ENCODE data around the gene SCLY.
A peak's percentile ranks its signal among the peaks of the same experiment; 100 is the strongest.
"Not testable (repeated sequence)": the region's sequence is repeated elsewhere in the genome, so short reads cannot be mapped to it uniquely, and the experiment has no call there.

SCLY gene

DNA sequence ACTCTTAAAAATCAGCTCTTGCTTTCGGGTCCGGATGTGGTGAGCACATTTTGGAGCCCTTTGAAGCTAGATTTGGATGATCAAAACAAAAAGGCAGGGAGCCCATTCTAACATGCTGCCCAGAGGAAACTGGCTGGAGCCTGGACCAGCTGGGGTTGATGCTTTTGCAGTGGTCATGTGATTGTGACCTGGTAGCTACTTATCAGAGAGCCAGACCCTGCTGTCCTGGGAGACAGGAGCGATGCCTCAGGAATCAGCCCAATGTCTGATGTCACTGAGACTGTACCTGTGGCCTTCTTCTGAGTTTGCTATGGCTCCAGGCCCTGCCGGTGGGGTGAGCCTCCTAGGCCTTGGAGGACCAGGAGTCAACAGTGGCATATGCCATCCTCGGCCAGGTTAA lies 18.7 kb upstream of the SCLY start:
- DNase-seq (ENCODE audit: low read depth), result no peak

DNA sequence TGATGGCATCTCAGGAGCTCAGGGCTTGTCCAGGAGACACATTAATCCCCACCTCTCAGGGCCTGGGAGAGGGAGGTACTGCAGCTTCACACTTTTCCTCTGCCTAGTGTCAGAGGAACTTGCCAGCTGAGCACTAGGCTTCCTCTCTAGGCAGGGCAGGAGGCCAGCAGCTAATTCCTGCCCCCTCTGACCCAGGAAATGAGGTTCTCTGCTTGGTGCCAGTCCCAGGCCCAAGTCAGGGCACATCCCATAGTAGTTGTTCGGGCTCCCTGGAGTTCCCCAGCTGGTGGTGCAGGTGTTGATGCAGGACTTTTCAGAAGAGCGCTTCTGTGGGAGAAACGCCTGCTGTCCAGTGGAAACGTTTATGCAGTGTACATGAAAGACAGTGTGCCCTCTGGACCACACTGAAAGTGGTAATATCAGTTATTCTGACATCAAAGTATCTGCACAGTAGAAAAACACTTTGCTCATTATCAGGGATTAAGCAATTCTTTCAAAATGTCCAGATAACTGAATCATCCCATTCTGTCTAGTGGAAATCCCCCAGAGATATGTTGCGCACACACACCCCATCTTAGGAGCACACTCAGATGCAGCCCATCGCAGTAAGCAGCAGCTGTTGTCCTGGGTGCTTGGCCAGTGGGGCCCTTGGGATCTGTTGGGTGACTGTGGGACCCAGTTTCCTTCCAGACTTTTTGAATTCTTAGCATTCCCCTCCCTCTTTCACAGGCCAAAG lies 17.8 kb upstream of the SCLY start:
- no peak for DNase-seq (ENCODE audit: low read depth)

DNA sequence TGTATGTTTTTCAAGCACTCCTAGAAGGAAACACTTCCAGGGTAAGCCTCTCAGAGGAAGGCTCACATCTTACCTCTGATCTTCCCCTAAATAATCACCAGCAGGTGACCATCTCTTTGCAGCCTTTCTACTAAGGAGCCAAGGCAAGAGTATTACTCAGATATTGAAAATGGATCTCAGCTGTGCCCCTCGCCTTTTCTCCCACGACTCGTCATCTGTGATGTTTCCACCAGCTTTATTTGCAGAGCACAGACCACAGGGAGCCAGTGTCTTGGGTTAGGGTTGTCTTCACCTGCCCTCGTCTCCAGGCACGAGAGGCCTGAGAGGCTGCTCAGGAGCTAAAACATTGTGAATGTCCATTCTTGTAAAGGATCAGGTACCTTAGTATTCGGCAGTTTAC lies 16.9 kb upstream of the SCLY start:
- DNase-seq (ENCODE audit: low read depth), result no peak

DNA sequence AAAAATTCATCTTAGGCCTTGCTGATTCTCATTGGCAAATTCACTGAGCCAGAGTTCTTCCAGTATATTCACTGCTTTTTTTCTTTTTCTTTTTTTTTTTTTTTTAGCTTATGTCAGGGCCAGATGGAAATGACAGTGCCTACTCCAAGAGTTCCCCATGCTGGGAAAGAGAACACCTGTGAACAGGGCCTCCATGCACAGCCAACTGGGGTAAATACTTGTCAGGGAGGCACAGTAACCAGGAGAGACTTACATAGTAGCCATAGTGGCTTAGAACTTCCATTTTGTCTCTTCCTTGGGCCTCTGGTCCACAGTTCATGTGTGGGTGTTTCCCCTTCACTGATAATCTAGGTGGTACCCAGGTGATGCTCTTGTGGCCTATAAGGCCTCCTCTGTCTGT lies 15.2 kb upstream of the SCLY start:
- no peak for DNase-seq (ENCODE audit: low read depth)

DNA sequence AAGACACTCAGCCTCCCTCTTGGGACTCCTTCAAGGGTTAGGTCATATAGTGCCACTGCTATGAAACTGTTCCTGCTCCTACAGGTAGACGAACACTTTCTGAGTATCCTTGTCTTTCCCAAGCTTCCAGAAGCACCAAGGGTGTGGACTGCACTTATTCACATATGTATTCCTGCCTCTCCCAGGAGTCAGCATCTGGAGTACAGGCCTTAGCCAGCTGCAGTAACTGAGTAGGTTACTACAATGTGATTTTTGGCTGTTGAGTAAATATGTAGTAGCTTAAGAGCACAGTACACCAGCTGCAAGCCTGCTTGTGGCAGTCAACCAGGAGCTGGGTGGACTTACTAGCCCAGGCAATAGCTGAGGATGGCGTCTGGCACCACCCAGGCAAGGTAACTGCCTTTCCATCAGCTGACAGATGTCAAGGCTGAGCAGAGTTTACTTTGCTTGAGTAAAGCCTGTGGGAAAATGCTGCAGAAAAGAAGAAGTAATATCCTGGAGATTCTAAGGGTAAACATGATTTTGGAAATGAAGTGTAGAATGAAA lies 14.0 kb upstream of the SCLY start:
- DNase-seq (ENCODE audit: low read depth), result no peak

DNA sequence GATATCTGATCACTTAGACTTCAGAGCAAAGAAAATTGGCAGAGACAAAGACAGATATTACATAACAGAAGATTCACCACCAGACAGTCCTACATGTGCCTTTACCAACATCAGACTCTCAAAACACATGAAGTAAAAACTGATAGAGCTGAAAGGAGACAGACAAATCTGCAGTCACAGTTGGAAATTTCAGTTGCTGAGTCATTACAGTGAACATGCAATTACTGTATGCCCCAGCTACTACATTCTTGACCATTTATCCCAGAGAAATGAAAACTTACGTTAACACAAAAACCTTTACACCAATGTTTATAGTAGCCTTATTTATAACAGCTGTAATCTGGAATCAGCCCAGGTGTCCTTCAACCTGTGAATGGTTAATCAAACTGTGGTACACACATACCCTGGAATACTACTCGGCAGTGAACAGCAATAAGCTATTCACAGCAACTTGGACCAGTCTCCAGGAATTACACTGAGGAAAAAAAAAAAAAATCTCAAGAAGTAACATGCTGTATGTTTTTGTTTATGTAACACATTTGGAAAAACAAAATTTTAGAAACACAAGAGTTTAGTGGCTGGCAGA lies 7.5 kb upstream of the SCLY start:
- no peak for DNase-seq (ENCODE audit: low read depth)

DNA sequence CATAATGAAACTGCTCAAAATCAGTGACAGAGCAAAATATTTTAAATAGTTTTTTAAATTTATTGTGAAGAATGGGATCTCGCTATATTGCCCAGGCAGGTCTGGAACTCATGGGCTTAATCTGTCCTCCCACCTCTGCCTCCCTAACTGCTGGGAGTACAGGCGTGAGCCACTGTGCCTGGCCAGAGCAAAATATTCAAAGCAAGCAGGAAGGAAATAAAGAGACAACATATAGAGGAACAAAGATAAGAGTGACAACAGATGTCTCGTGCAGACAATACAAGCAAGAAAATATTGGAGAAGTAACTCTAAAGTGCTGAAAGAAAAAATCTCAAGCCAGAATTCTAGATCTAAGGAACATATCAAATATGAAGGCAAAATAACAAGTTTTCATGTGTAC lies 5.0 kb upstream of the SCLY start:
- no peak for DNase-seq (ENCODE audit: low read depth)

DNA sequence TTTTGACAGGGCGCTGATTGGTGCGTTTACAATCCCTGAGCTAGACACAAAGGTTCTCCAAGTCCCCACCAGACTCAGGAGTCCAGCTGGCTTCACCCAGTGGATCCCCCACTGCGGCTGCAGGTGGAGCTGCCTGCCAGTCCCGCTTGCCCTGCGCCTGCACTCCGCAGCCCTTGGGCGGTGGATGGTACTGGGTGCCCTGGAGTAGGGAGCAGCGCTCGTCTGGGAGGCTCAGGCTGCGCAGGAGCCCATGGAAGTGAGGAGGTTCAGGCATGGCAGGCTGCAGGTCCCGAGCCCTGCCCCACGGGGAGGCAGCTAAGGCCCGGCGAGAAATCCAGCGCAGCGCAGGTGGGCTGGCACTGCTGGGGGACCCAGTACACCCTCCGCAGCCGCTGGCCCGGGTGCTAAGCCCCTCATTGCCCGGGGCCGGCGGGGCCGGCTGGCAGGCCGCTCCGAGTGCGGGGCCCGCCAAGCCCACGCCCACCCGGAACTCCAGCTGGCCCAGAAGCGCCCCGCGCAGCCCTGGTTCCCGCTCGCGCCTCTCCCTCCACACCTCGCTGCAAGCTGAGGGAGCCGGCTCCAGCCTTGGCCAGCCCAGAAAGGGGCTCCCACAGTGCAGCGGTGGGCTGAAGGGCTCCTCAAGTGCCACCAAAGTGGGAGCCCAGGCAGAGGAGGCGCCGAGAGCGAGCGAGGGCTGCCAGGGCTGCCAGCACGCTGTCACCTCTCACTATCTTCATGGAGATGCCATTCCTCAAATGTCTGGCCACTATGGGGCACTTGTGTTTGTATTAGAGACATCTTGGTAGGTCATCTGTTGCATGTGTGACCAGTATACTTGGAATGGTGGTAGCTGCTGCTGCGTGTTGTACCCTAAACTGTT lies 2.9 kb upstream of the SCLY start:
- DNase-seq (ENCODE audit: low read depth), result not testable (repeated sequence)

DNA sequence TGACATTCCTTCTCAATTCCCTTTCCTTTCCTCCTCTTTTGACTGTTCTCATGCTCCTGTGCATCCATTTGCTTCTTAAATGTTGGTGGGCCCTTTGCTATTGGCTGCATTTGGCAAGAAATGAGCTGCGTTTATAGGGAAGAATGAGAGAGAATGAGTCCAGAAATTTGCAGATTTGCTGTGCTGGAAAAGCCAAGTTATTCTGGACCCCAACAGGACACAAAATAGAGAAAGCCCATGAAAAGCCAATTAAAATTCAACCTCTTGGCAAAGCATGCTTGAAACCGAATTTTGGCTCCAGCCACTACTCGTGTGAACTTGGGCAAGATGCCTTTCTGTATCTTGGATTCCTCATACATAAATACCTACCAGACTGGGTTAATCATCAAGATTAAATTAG lies 1.3 kb upstream of the SCLY start:
- no peak for DNase-seq (ENCODE audit: low read depth)

DNA sequence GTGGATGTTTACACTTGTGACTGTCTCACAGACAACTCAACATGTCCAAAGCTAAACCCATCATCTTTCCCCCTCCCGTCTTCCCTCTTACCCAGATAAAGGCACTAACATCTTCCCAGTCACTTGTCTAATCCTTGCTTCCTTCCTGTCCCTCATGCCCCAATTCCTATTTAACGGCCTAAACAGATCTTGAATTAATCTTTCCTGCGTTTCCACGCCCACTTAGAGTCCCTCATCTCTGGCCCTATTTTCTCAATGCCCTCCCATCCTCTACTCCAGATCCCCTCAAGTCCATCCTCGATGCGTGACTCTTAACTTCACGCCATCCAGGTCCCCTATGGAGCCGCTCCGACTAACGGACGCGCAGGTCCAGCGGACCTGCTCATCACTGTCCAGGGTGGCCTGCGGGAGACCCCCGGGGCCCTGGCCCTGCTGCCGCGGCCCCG lies 682 bp upstream of the SCLY start:
- no peak for DNase-seq (ENCODE audit: low read depth)

DNA sequence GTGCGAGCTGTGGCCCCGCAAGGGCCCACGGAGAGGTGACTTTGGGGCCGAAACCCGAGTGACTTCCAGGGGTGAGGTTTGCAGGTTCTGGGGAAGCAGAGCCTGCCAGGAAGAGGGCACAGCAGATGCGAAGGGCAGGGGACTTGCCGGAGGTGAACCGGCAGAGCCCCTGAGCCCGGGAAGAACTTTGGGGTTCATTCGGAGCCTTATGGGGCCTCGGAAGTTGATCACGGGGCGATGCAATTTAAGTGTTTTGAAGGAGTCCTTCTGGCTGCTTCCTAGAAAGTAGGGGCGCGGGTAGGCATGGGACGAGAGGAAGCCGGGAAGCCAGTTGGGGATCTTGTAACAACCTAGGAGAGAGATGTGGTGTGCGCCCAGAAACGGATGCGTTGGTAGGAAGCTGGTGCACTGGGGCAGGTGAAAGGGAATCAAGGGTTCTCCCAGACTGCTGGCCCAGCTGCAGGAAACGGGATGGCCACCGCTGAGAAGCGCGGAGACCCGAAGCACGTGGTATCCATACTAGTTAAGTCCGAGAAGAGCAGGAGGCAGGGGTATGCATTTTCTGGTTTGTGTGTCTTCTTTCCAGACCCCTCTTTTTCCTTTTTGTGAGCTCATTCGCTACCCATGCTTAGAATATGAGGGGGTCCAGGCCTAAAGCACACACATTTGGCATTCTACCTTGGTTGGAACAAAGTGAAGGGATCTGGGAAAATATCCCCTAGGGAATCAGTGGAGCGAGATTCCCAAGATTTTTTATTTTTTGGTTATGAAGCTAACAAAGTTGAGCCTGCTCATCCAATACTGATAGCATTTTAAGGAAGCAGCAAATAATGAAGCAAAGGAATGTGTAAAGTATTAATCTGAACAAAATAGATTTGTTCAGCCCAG lies 758 bp downstream of the SCLY start:
- peak; percentile 17 for DNase-seq (ENCODE audit: low read depth)

DNA sequence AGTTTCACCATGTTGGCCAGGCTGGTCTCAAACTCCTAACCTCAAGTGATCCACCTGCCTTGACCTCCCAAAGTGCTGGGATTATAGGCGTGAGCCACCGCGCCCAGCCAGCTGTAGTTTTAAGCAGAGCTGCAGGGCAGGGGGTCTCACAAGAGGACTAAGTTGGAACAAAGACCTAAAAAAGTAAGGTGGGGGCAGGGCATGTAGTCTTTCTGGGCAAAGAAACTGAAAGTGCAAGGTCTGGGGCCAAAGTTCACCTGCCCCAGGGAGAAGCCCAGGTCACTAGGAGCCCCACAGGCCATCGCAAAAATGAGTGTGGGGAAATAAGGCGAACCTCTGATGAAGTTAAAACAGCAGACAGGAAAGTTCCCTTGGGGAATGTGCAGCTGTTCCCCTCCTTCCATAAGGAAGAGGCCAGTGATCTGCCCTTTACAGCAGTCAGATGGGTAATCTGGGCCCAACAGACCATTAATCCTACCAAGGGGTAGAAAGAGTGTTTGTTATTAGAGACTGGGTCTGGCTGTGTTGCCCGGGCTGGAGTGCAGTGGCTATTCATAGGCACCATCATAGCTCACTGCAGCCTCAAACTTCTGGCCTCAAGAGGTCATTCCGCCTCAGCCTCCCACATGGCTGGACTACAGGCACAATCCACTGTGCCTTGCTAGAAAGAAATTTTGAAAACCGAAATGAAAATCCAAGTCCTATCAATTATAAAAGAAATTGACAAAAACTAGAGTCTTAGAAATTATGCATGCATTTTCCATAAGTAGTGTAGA lies 2.8 kb downstream of the SCLY start:
- DNase-seq (ENCODE audit: low read depth), result no peak

DNA sequence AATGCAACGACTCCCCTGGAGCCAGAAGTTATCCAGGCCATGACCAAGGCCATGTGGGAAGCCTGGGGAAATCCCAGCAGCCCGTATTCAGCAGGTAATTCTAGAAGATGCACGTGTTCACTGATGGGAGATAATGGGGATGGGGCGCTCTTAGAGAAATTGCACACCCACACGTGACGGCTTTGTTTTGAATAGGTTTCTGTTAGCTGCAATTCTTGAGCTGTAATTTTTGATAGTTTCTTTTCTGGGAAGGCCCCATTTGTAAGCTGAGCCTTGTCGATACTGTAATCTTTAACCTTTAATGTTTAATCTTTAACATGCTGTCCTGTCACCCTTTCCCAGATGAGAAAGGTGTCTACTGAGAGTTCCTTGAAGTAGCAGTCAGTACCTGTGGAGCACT lies 3.6 kb downstream of the SCLY start:
- no peak for DNase-seq (ENCODE audit: low read depth)

DNA sequence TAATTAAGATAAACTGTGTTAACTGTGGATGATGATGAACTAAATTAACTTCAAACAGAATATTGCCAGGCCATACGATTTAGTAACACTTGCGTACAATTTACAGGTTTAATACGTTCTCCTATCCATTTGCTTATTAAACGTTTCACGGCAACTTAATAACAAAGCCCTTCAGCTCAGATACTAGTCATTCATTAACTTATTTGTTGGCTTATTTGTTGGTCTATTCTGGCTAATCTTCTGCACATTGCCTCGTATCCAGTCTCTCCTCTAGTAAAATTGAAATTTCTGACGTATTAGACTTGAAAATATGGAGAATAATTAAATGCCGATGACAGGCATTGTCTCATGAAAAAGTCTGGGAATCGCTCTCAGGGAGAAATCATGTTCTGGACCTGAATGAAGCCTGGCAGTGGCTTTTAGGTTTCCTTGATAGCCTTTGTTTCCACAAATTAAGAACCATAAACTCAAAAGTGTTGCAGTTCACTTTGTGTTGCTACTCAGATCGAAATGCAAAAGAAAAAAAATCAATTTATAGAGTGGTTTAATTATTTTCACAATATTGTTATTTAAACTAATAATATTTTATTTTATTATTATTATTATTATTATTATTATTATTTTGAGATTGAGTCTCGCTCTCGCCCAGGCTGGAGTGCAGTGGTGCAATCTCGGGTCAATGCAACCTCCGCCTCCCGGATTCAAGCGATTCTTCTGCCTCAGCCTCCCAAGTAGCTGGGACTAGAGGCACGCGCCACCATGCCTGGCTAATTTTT lies 4.5 kb downstream of the SCLY start:
- DNase-seq (ENCODE audit: low read depth), result no peak

DNA sequence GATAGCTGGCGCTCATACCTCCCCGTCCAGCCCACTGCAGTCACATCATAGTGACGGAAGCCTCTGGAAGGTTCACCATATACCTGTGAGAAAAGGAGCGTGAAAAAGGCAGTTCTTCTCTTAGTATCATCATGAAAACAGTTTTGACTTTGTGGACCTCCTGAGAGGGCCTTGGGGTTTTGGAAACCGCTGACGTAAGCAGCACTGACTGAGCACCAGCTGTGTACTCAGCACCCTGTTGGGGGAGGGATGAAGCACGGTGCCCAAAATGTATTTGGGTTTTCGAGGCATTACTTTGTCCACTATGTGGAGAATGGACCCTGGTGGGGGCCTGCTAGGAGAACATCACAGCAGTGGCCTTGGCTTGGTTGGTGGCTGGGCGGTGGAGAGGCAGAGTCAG lies 5.4 kb downstream of the SCLY start:
- DNase-seq (ENCODE audit: low read depth), result no peak

DNA sequence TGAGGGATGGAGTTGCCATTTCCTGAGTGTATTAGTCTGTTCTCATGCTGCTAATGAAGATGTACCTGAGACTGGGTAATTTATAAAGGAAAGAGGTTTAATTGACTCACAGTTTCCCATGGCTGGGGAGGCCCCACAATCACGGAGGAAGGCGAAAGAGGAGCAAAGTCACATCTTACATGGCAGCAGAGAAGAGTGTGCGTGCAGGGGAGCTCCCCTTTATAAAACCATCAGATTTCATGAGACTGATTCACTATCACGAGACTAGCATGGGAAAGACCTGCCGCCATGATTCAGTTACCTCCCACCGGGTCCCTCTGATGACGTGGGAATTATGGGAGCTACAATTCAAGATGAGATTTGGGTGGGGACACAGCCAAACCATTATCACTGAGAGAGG lies 5.9 kb downstream of the SCLY start:
- DNase-seq (ENCODE audit: low read depth), result not testable (repeated sequence)

DNA sequence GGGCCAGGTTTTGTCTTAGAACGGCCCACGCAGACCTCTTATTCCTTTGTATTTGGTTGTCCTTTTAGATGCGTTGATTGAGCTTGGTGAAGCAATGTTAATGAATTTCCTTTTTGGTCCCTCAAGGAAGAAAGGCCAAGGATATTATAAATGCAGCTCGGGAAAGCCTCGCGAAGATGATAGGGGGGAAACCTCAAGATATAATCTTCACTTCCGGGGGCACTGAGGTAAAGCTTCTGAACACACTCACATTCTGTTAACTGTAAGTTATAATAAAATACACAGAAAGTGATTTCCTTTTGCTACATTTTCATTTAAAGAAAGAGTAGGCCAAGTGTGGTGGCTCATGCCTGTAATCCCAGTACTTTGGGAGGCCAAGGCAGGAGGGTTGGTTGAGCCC lies 7.1 kb downstream of the SCLY start:
- DNase-seq (ENCODE audit: low read depth), result no peak

DNA sequence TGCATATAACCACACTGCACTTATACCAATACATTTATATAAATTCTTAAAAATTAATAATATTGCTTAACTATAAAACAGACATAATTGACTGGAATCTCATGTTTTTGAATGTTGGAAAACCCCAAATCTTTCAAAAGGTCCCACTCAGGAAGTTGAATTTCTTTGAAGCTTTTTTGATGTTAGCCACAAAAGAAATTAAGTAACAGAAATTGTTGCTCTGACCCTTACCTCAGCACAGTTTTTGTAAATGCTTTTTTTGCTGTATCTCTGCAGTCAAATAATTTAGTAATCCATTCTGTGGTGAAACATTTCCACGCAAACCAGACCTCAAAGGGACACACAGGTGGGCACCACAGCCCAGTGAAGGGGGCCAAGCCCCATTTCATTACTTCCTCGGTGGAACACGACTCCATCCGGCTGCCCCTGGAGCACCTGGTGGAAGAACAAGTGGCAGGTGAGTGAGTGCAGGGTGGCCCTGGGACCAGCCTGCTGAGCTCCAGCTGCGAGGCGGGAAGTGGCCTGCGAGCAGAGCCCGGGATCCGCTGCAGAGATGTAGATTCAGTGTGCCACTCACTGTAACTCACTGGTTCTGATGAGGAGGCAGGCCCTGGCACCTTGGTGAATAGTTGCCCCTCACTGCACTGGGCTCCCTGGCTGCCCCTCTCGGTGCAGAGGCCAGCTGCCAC lies 8.4 kb downstream of the SCLY start:
- no peak for DNase-seq (ENCODE audit: low read depth)

DNA sequence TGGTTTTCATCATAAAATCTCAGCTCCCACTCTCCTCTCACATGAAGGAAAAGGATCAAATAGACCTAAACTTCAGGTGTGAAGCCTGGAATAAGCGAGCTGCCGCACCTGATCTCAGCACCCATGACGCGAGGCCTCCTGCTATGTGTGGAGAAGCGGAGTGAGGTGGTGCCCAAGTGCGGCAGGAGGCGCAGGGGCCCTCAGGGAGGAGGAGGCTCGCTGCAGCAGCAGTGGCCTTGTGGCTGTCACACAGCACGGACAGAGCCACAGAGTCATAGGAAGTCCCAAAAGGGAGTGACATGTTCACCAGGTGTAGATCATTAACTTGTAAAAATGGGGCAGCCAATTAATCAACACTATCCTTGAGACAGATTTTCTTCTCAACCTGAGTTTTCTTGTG lies 9.1 kb downstream of the SCLY start:
- no peak for DNase-seq (ENCODE audit: low read depth)

DNA sequence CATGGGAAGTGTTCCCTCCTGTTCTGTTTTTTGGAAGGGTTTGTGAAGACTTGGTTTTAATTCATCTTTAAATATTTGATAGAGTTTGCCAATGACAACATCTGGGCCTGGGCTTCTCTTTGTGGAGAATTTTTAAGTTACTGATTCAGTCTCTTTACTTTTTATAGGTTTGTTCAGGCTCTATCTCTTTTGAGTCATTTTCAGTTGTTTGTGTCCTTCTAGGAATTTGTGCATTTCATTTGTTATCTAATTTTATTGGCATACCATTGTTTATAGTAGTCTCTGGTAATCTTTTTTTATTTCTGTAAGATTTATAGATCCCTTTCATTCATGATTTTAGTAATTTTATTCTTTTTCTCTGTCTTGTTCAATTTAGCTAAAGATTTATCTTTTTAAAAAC lies 14.6 kb downstream of the SCLY start:
- no peak for DNase-seq (ENCODE audit: low read depth)

Data from stimulated activated CD8-positive, alpha-beta memory T cell treated with anti-CD3 and anti-CD28 coated beads, Interleukin-15, amount 100 ng/mL, for 1 hour (primary cell).